Astrocyte of the cerebellum (primary cell): ENCODE measurements around the gene VPS41.

ENCODE experiments used
- DNase-seq: peaks from one replicate; pipeline ENCODE4 v3.0.0-alpha.2; 2011; ENCODE audit warnings: low read depth
- H3K4me3 ChIP-seq: 2 replicates; pipeline ENCODE4 v1.5.1; 2011; ENCODE audit warnings: mild to moderate bottlenecking, low read depth, low read length, moderate library complexity
- CTCF ChIP-seq: IDR thresholded peaks from 2 replicates; pipeline ENCODE4 v1.5.1; 2012; ENCODE audit warnings: low read length, low read depth, moderate library complexity, mild to moderate bottlenecking; ENCODE audit errors: missing control alignments
- in situ Hi-C: cut with HindIII; loops from 2 replicates; pipeline ENCODE4 v1.10.0; 2017; ENCODE audit warnings: low sequenced_read_pairs

VPS41 gene

GRCh38 chr7:38839851-38840250 is 69.1 kb downstream of the VPS41 start:
- TF ChIP-seq CTCF: no peak
- no peak for DNase-seq
- in situ Hi-C loops: no loop called here
- no peak overlapping the region for H3K4me3 ChIP-seq

- in situ Hi-C loops: no loop called here
- H3K4me3 ChIP-seq: no peak overlapping the region
- DNase-seq: no peak
- no peak for TF ChIP-seq CTCF
Observed at GRCh38 chr7:38838725-38839385, 70.1 kb downstream of the VPS41 start.

- DNase-seq: no peak
- H3K4me3 ChIP-seq: no peak overlapping the region
- TF ChIP-seq CTCF: no peak
- in situ Hi-C loops: no loop called here
Observed at GRCh38 chr7:38834357-38834756, 74.6 kb downstream of the VPS41 start.

- no peak for TF ChIP-seq CTCF
- DNase-seq: no peak
- in situ Hi-C loops: no loop called here
- no peak overlapping the region for H3K4me3 ChIP-seq
Observed at GRCh38 chr7:38833329-38833728, 75.7 kb downstream of the VPS41 start.

GRCh38 chr7:38831259-38831996 is 77.6 kb downstream of the VPS41 start:
- in situ Hi-C loops: no loop called here
- no peak for DNase-seq
- no peak for TF ChIP-seq CTCF
- H3K4me3 ChIP-seq: no peak overlapping the region

- DNase-seq: no peak
- in situ Hi-C loops: no loop called here
- no peak overlapping the region for H3K4me3 ChIP-seq
- TF ChIP-seq CTCF: no peak
Observed at GRCh38 chr7:38830826-38831225, 78.2 kb downstream of the VPS41 start.
